Tibial nerve (tissue), 3 donors: Measurements from ENCODE around the gene CRTC3.
"Not testable (repeated sequence)": the region's sequence is repeated elsewhere in the genome, so short reads cannot be mapped to it uniquely, and the experiment has no call there.

ENCODE experiments used
- POLR2A ChIP-seq, 2 donors: fragments of 450-650 bp; IDR thresholded peaks; one replicate each; pipeline ENCODE4 v1.6.1; 2017; ENCODE audit warnings: antibody characterized with exemption in 2 of 2, mild to moderate bottlenecking in 2 of 2, moderate library complexity in 2 of 2
- TF ChIP-seq, protein P1 (sequence below), 5 experiments: fragments of 200-600 bp in 3 of 5; fragments of 450-650 bp in 2 of 5; sonication (generic) in 3 of 5; IDR thresholded peaks; one replicate each; pipeline ENCODE4 v1.5.1; 2016 to 2019; ENCODE audit warnings: antibody characterized with exemption in 5 of 5, mild to moderate bottlenecking in 3 of 5, moderate library complexity in 2 of 5

DNA sequence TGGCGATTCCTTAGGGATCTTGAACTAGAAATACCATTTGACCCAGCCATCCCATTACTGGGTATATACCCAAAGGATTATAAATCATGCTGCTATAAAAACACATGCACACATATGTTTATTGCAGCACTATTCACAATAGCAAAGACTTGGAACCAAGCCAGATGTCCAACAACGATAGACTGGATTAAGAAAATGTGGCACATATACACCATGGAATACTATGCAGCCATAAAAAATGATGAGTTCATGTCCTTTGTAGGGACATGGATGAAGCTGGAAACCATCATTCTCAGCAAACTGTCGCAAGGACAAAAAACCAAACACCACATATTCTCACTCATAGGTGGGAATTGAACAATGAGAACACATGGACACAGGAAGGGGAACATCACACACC, 107.3 kb downstream of the CRTC3 start:
- not testable (repeated sequence) for TF ChIP-seq POLR2A (IDR thresholded peaks at IDR 0.05)
- TF ChIP-seq, protein P1, sequence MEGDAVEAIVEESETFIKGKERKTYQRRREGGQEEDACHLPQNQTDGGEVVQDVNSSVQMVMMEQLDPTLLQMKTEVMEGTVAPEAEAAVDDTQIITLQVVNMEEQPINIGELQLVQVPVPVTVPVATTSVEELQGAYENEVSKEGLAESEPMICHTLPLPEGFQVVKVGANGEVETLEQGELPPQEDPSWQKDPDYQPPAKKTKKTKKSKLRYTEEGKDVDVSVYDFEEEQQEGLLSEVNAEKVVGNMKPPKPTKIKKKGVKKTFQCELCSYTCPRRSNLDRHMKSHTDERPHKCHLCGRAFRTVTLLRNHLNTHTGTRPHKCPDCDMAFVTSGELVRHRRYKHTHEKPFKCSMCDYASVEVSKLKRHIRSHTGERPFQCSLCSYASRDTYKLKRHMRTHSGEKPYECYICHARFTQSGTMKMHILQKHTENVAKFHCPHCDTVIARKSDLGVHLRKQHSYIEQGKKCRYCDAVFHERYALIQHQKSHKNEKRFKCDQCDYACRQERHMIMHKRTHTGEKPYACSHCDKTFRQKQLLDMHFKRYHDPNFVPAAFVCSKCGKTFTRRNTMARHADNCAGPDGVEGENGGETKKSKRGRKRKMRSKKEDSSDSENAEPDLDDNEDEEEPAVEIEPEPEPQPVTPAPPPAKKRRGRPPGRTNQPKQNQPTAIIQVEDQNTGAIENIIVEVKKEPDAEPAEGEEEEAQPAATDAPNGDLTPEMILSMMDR (IDR thresholded peaks at IDR 0.05), result not testable (repeated sequence)
